Measurements from ENCODE around the gene SLC2A9.
"Not testable (repeated sequence)": the region's sequence is repeated elsewhere in the genome, so short reads cannot be mapped to it uniquely, and the experiment has no call there.

SLC2A9 gene

GRCh38 chr4:9812501-9813340 is 208.6 kb downstream of the SLC2A9 start:
- Histone ChIP-seq H3K4me1 (ENCODE audit: insufficient read depth, low read length) (no peaks in the 10 kb centered on the region), H3K36me3 (ENCODE audit: insufficient read depth, low read depth, low read length) (no peaks in the 10 kb centered on the region), H3K9ac (ENCODE audit: low read depth, low read length) (no peak overlapping the region), H3K9me3 (ENCODE audit: insufficient read depth, low read depth, low read length) (no peaks in the 10 kb centered on the region), H3K27ac (ENCODE audit: low read length) (no peak overlapping the region), H3K4me3 (ENCODE audit: low read length) (no peak overlapping the region), H3K27me3 (ENCODE audit: insufficient read depth, low read length) (no peaks in the 10 kb centered on the region)

GRCh38 chr4:9811806-9812205 is 209.5 kb downstream of the SLC2A9 start:
- H3K27me3 ChIP-seq (ENCODE audit: insufficient read depth, low read length), result no peaks in the 10 kb centered on the region
- H3K4me1 ChIP-seq (ENCODE audit: insufficient read depth, low read length), result no peaks in the 10 kb centered on the region
- H3K4me3 ChIP-seq (ENCODE audit: low read length), result no peak overlapping the region
- no peak overlapping the region for H3K9ac ChIP-seq (ENCODE audit: low read depth, low read length)
- no peak overlapping the region for H3K27ac ChIP-seq (ENCODE audit: low read length)
- H3K9me3 ChIP-seq (ENCODE audit: insufficient read depth, low read depth, low read length), result no peaks in the 10 kb centered on the region; the same call in 1 of the 2 replicates
- no peaks in the 10 kb centered on the region for H3K36me3 ChIP-seq (ENCODE audit: insufficient read depth, low read depth, low read length)

GRCh38 chr4:9808077-9808476 is 213.2 kb downstream of the SLC2A9 start:
- no peaks in the 10 kb centered on the region for H3K4me1 ChIP-seq (ENCODE audit: insufficient read depth, low read length)
- no peaks in the 10 kb centered on the region; the same call in 1 of the 2 replicates for H3K9me3 ChIP-seq (ENCODE audit: insufficient read depth, low read depth, low read length)
- no peak overlapping the region for H3K4me3 ChIP-seq (ENCODE audit: low read length)
- no peak overlapping the region for H3K27ac ChIP-seq (ENCODE audit: low read length)
- no peaks in the 10 kb centered on the region for H3K27me3 ChIP-seq (ENCODE audit: insufficient read depth, low read length)
- no peaks in the 10 kb centered on the region for H3K36me3 ChIP-seq (ENCODE audit: insufficient read depth, low read depth, low read length)
- no peak overlapping the region for H3K9ac ChIP-seq (ENCODE audit: low read depth, low read length)

GRCh38 chr4:9804918-9805317 is 216.4 kb downstream of the SLC2A9 start:
- Histone ChIP-seq H3K27me3 (ENCODE audit: insufficient read depth, low read length) (no peaks in the 10 kb centered on the region), H3K4me1 (ENCODE audit: insufficient read depth, low read length) (no peaks in the 10 kb centered on the region), H3K9ac (ENCODE audit: low read depth, low read length) (no peak overlapping the region), H3K4me3 (ENCODE audit: low read length) (no peak overlapping the region), H3K36me3 (ENCODE audit: insufficient read depth, low read depth, low read length) (no peaks in the 10 kb centered on the region), H3K9me3 (ENCODE audit: insufficient read depth, low read depth, low read length) (no peaks in the 10 kb centered on the region; the same call in 1 of the 2 replicates), H3K27ac (ENCODE audit: low read length) (no peak overlapping the region)

GRCh38 chr4:9800848-9801247 is 220.4 kb downstream of the SLC2A9 start:
- Histone ChIP-seq H3K36me3 (ENCODE audit: insufficient read depth, low read depth, low read length) (no peaks in the 10 kb centered on the region), H3K27me3 (ENCODE audit: insufficient read depth, low read length) (no peaks in the 10 kb centered on the region), H3K9me3 (ENCODE audit: insufficient read depth, low read depth, low read length) (no peaks in the 10 kb centered on the region), H3K4me1 (ENCODE audit: insufficient read depth, low read length) (no peaks in the 10 kb centered on the region), H3K9ac (ENCODE audit: low read depth, low read length) (no peak overlapping the region), H3K4me3 (ENCODE audit: low read length) (no peak overlapping the region), H3K27ac (ENCODE audit: low read length) (no peak overlapping the region)

GRCh38 chr4:9796641-9797040 is 224.7 kb downstream of the SLC2A9 start:
- H3K9ac ChIP-seq (ENCODE audit: low read depth, low read length); H3K9me3 ChIP-seq (ENCODE audit: insufficient read depth, low read depth, low read length): not testable (repeated sequence)

GRCh38 chr4:9792381-9792780 is 228.9 kb downstream of the SLC2A9 start:
- Histone ChIP-seq H3K9ac (ENCODE audit: low read depth, low read length) (no peak overlapping the region), H3K9me3 (ENCODE audit: insufficient read depth, low read depth, low read length) (no peaks in the 10 kb centered on the region), H3K27me3 (ENCODE audit: insufficient read depth, low read length) (no peaks in the 10 kb centered on the region)

More at GRCh38 chr4:9796641-9797040, 224.7 kb downstream of the SLC2A9 start:
- H3K27ac ChIP-seq (ENCODE audit: low read length); H3K4me3 ChIP-seq (ENCODE audit: low read length); H3K27me3 ChIP-seq (ENCODE audit: insufficient read depth, low read length); H3K36me3 ChIP-seq (ENCODE audit: insufficient read depth, low read depth, low read length); H3K4me1 ChIP-seq (ENCODE audit: insufficient read depth, low read length): not testable (repeated sequence)

GRCh38 chr4:9785891-9786290 is 235.4 kb downstream of the SLC2A9 start:
- H3K4me1 ChIP-seq (ENCODE audit: insufficient read depth, low read length); H3K4me3 ChIP-seq (ENCODE audit: low read length); H3K9me3 ChIP-seq (ENCODE audit: insufficient read depth, low read depth, low read length); H3K9ac ChIP-seq (ENCODE audit: low read depth, low read length); H3K27ac ChIP-seq (ENCODE audit: low read length); H3K36me3 ChIP-seq (ENCODE audit: insufficient read depth, low read depth, low read length): not testable (repeated sequence)
- peaks cover 35% of the 10 kb centered on the region for H3K27me3 ChIP-seq (ENCODE audit: insufficient read depth, low read length)

More at GRCh38 chr4:9792381-9792780, 228.9 kb downstream of the SLC2A9 start:
- Histone ChIP-seq H3K36me3 (ENCODE audit: insufficient read depth, low read depth, low read length) (no peaks in the 10 kb centered on the region), H3K27ac (ENCODE audit: low read length) (no peak overlapping the region), H3K4me1 (ENCODE audit: insufficient read depth, low read length) (no peaks in the 10 kb centered on the region), H3K4me3 (ENCODE audit: low read length) (no peak overlapping the region)

- Histone ChIP-seq H3K27me3 (ENCODE audit: insufficient read depth, low read length) (peaks cover 60% of the 10 kb centered on the region), H3K4me1 (ENCODE audit: insufficient read depth, low read length) (no peaks in the 10 kb centered on the region), H3K4me3 (ENCODE audit: low read length) (peak overlapping the region; percentile 58; the same call in 1 of the 2 replicates), H3K27ac (ENCODE audit: low read length) (no peak overlapping the region), H3K9ac (ENCODE audit: low read depth, low read length) (no peak overlapping the region), H3K9me3 (ENCODE audit: insufficient read depth, low read depth, low read length) (no peaks in the 10 kb centered on the region), H3K36me3 (ENCODE audit: insufficient read depth, low read depth, low read length) (no peaks in the 10 kb centered on the region)
Observed at GRCh38 chr4:9782136-9782436, 239.2 kb downstream of the SLC2A9 start.

GRCh38 chr4:9781343-9782135 is 239.8 kb downstream of the SLC2A9 start, which contains the start of gene DRD5:
TSS of gene DRD5 (plus strand) at chr4:9781634. CDS start at chr4:9782030, 396 bp downstream.
- Histone ChIP-seq H3K9me3 (ENCODE audit: insufficient read depth, low read depth, low read length) (no peaks in the 10 kb centered on the region), H3K4me1 (ENCODE audit: insufficient read depth, low read length) (no peaks in the 10 kb centered on the region), H3K4me3 (ENCODE audit: low read length) (peak within 1 kb of the TSS; percentile 58; the same call in 1 of the 2 replicates), H3K9ac (ENCODE audit: low read depth, low read length) (no peak within 1 kb of the TSS), H3K27ac (ENCODE audit: low read length) (no peak within 1 kb of the TSS), H3K36me3 (ENCODE audit: insufficient read depth, low read depth, low read length) (no peaks in the 10 kb centered on the region), H3K27me3 (ENCODE audit: insufficient read depth, low read length) (peaks cover 60% of the 10 kb centered on the region)
